Erythroblast (primary cell): ENCODE measurements around the gene PCMTD2.

Experiments used
- GATA1 ChIP-seq: IDR thresholded peaks from 2 replicates; pipeline ENCODE4 v1.6.1; 2011; ENCODE audit warnings: low read depth, mild to moderate bottlenecking, control low read depth, low read length, moderate library complexity
- POLR2A ChIP-seq: IDR thresholded peaks from 2 replicates; pipeline ENCODE4 v1.6.1; 2011; ENCODE audit warnings: mild to moderate bottlenecking, low read length

GRCh38 chr20:64264091-64264490 is 8.5 kb downstream of the PCMTD2 start:
- TF ChIP-seq POLR2A (no peak), GATA1 (no peak)
